ENCODE measurements around the gene ENTREP1. TPM values are rescaled to one million over a fixed set of nuclear protein-coding genes. Genes with fewer than 3 reads are reported as not detected.

ENTREP1 gene
- total RNA-seq, 2 donors from 2014 or later, result 13.7 to 25.8 TPM

- WGBS, 2 experiments (ENCODE audit: insufficient coverage in 1 of 2, insufficient read length in 1 of 2), result 90 to 93% methylated on average over 3 of the region's 3 CpGs
- H3K36me3 Mint-ChIP-seq (ENCODE audit: low read depth), result peaks cover 3% of the 10 kb centered on the region
- H3K9ac ChIP-seq (ENCODE audit: extremely low read depth, low read length, poor library complexity, severe bottlenecking), result no peak overlapping the region
- H3K9me3 Mint-ChIP-seq, result no peaks in the 10 kb centered on the region
- H3K4me1 ChIP-seq (ENCODE audit: control insufficient read depth, insufficient read depth, low read length), result no peaks in the 10 kb centered on the region
- H3K27ac Mint-ChIP-seq, result peak overlapping the region; percentile 28
- no peaks in the 10 kb centered on the region for H3K27me3 ChIP-seq (ENCODE audit: control insufficient read depth, insufficient read depth, low read length, poor library complexity, severe bottlenecking)
- no peak for DNase-seq
- no peak overlapping the region for H3K27ac ChIP-seq (ENCODE audit: low read depth, low read length)
- TF ChIP-seq CTCF (conservative IDR thresholded peaks at IDR 0.05), result no peak
- no peaks in the 10 kb centered on the region for H3K9me3 ChIP-seq (ENCODE audit: control insufficient read depth, low read length)
- peaks cover 2% of the 10 kb centered on the region for H3K27me3 Mint-ChIP-seq (ENCODE audit: insufficient read depth)
- H3K36me3 ChIP-seq (ENCODE audit: control insufficient read depth, insufficient read depth, low read length), result no peaks in the 10 kb centered on the region
- no peak overlapping the region for H3K4me3 Mint-ChIP-seq
- peaks cover 7% of the 10 kb centered on the region for H3K4me1 Mint-ChIP-seq
- H3K4me3 ChIP-seq (ENCODE audit: low read length), result no peak overlapping the region
Observed at GRCh38 chr9:69357030-69357775, 32.2 kb downstream of the ENTREP1 start.

- TF ChIP-seq CTCF (conservative IDR thresholded peaks at IDR 0.05), result no peak
- no peak for DNase-seq
- Mint-ChIP-seq H3K27me3 (ENCODE audit: insufficient read depth) (peaks cover 2% of the 10 kb centered on the region), H3K27ac (peak overlapping the region; percentile 28), H3K4me1 (peaks cover 7% of the 10 kb centered on the region), H3K4me3 (no peak overlapping the region), H3K36me3 (ENCODE audit: low read depth) (peaks cover 3% of the 10 kb centered on the region), H3K9me3 (no peaks in the 10 kb centered on the region)
- Histone ChIP-seq H3K4me3 (ENCODE audit: low read length) (no peak overlapping the region), H3K36me3 (ENCODE audit: control insufficient read depth, insufficient read depth, low read length) (no peaks in the 10 kb centered on the region), H3K9me3 (ENCODE audit: control insufficient read depth, low read length) (no peaks in the 10 kb centered on the region), H3K4me1 (ENCODE audit: control insufficient read depth, insufficient read depth, low read length) (no peaks in the 10 kb centered on the region), H3K27ac (ENCODE audit: low read depth, low read length) (no peak overlapping the region), H3K9ac (ENCODE audit: extremely low read depth, low read length, poor library complexity, severe bottlenecking) (no peak overlapping the region), H3K27me3 (ENCODE audit: control insufficient read depth, insufficient read depth, low read length, poor library complexity, severe bottlenecking) (no peaks in the 10 kb centered on the region)
- whole genome bisulfite sequencing, 2 experiments (ENCODE audit: insufficient coverage in 1 of 2, insufficient read length in 1 of 2), result 91 to 100% methylated on average over 3 to 4 of the region's 4 CpGs
Observed at GRCh38 chr9:69357821-69358220, 32.8 kb downstream of the ENTREP1 start.

- no peaks in the 10 kb centered on the region for H3K27me3 Mint-ChIP-seq (ENCODE audit: insufficient read depth)
- no peaks in the 10 kb centered on the region for H3K27me3 ChIP-seq (ENCODE audit: control insufficient read depth, insufficient read depth, low read length, poor library complexity, severe bottlenecking)
- no peaks in the 10 kb centered on the region for H3K9me3 ChIP-seq (ENCODE audit: control insufficient read depth, low read length)
- peaks cover 2% of the 10 kb centered on the region for H3K9me3 Mint-ChIP-seq
- no peaks in the 10 kb centered on the region for H3K36me3 ChIP-seq (ENCODE audit: control insufficient read depth, insufficient read depth, low read length)
- no peak overlapping the region for H3K9ac ChIP-seq (ENCODE audit: extremely low read depth, low read length, poor library complexity, severe bottlenecking)
- H3K4me3 Mint-ChIP-seq, result no peak overlapping the region
- WGBS, 2 experiments (ENCODE audit: insufficient coverage in 1 of 2, insufficient read length in 1 of 2), result 56 to 59% methylated on average over 1 of the region's 1 CpG
- peaks cover 6% of the 10 kb centered on the region for H3K4me1 Mint-ChIP-seq
- H3K4me1 ChIP-seq (ENCODE audit: control insufficient read depth, insufficient read depth, low read length), result no peaks in the 10 kb centered on the region
- peaks cover 4% of the 10 kb centered on the region for H3K36me3 Mint-ChIP-seq (ENCODE audit: low read depth)
- H3K27ac Mint-ChIP-seq, result no peak overlapping the region
- H3K27ac ChIP-seq (ENCODE audit: low read depth, low read length), result no peak overlapping the region
- H3K4me3 ChIP-seq (ENCODE audit: low read length), result no peak overlapping the region
- DNase-seq, result no peak
- TF ChIP-seq CTCF (conservative IDR thresholded peaks at IDR 0.05), result no peak
Observed at GRCh38 chr9:69363191-69363590, 38.2 kb downstream of the ENTREP1 start.

Measured in endodermal cell (in vitro differentiated cells).